Panc1 (cell line): ENCODE data around the gene KRI1. TPM values are rescaled to one million over a fixed set of nuclear protein-coding genes. Genes with fewer than 3 reads are reported as not detected.
A peak's percentile ranks its signal among the peaks of the same experiment; 100 is the strongest.

Experiments
- ATAC-seq: fragments of 200-7000 bp; cut with Tn5 transposase; 2 replicates; pipeline ENCODE4 v1.9.1; 2020; ENCODE audit warnings: mild to moderate bottlenecking, moderate library complexity
- BruUV-seq: library from RNA; stranded (reverse); fragments of 400-500 nt; replicated peaks from 2 replicates; lab custom pipeline; 2021; lab: Mats Ljungman, UMichigan
- CTCF ChIA-PET: fragments of 300-600 bp; sonication (Branson Sonifier 250); formaldehyde crosslinking; loops from one replicate; lab custom pipeline; 2022; ENCODE audit warnings: antibody characterized with exemption; lab: Charles Lee
- POLR2A ChIA-PET: fragments of 300-600 bp; sonication (Branson Sonifier 250); formaldehyde crosslinking; loops from one replicate; lab custom pipeline; 2022; ENCODE audit warnings: antibody characterized with exemption; lab: Charles Lee
- DNase-seq: peaks from one replicate; pipeline ENCODE4 v3.0.0-alpha.2; 2010; ENCODE audit warnings: low read depth, low spot score
- H3K27ac ChIP-seq: 2 replicates; pipeline ENCODE4 v1.5.1; 2011; ENCODE audit warnings: mild to moderate bottlenecking, low read length, inconsistent platforms
- H3K27me3 ChIP-seq: fragments of 200-500 bp; sonication (Bioruptor generic); 2 replicates; pipeline ENCODE4 v1.6.0; 2014; ENCODE audit warnings: low read length, inconsistent platforms; ENCODE audit not compliant: control insufficient read depth, insufficient read depth
- H3K36me3 ChIP-seq: fragments of 200-500 bp; sonication (Bioruptor generic); 2 replicates; pipeline ENCODE4 v1.5.1; 2014; ENCODE audit warnings: inconsistent platforms, mild to moderate bottlenecking, low read length, moderate library complexity; ENCODE audit not compliant: control insufficient read depth, insufficient read depth
- H3K4me1 ChIP-seq: 2 replicates; pipeline ENCODE4 v1.5.1; 2011; ENCODE audit warnings: inconsistent platforms, mild to moderate bottlenecking, low read length, moderate library complexity; ENCODE audit not compliant: control insufficient read depth, insufficient read depth
- H3K4me3 ChIP-seq, 2 experiments: 2 replicates each; pipeline ENCODE4 v1.5.1; 2011 to 2012; ENCODE audit warnings: low read depth in 2 of 2, low read length in 2 of 2, mild to moderate bottlenecking in 2 of 2, inconsistent platforms in 1 of 2, moderate library complexity in 1 of 2
- H3K9me3 ChIP-seq: fragments of 200-500 bp; sonication (Bioruptor generic); 2 replicates; pipeline ENCODE4 v1.5.1; 2014; ENCODE audit warnings: low read depth, mild to moderate bottlenecking, inconsistent platforms, low read length, moderate library complexity; ENCODE audit not compliant: control insufficient read depth, insufficient read depth
- CTCF ChIP-seq: fragments of 450-650 bp; IDR thresholded peaks from 2 replicates; pipeline ENCODE4 v1.5.1; 2017; ENCODE audit warnings: mild to moderate bottlenecking
- POLR2AphosphoS5 ChIP-seq: IDR thresholded peaks from 2 replicates; pipeline ENCODE4 v1.6.1; 2012; ENCODE audit warnings: mild to moderate bottlenecking, low read depth, low read length, moderate library complexity
- REST ChIP-seq, 2 experiments: IDR thresholded peaks; 2 replicates each; pipeline ENCODE4 v1.6.1; 2011 to 2012; ENCODE audit warnings: low read depth in 2 of 2, control low read depth in 1 of 2, low read length in 1 of 2, mild to moderate bottlenecking in 1 of 2, moderate library complexity in 1 of 2; ENCODE audit not compliant: insufficient read depth in 1 of 2
- SIN3A ChIP-seq: IDR thresholded peaks from 2 replicates; pipeline ENCODE4 v1.6.1; 2012; ENCODE audit warnings: low read depth, mild to moderate bottlenecking, low read length, moderate library complexity, borderline replicate concordance; ENCODE audit not compliant: insufficient read depth
- TCF7L2 ChIP-seq: IDR thresholded peaks from 2 replicates; pipeline ENCODE4 v1.6.1; 2011; ENCODE audit warnings: mild to moderate bottlenecking, low read depth, low read length, inconsistent platforms
- in situ Hi-C: cut with HindIII; loops from 2 replicates; pipeline ENCODE4 v1.10.0; 2016; ENCODE audit warnings: low sequenced_read_pairs, low pct_unique_long_range_greater_than_20kb
- intact Hi-C: fragments of 100-400 bp; cut with micrococcal nuclease; formaldehyde crosslinking; loops from one replicate; pipeline ENCODE4 v1.10.0; 2022; ENCODE audit not compliant: unreplicated experiment
- microRNA-seq: library from miRNA; unstranded; fragments of <30 nt; microRNA quantifications from one replicate; pipeline ENCODE4 v1.1.0, GENCODE V29; 2020; ENCODE audit not compliant: unreplicated experiment
- total RNA-seq: library from RNA; stranded (reverse); gene quantifications from one replicate; pipeline ENCODE4 v1.2.1, GENCODE V29; 2021; ENCODE audit not compliant: unreplicated experiment

The KRI1 gene
- total RNA-seq, 1 experiment from 2014 or later: 34.5 TPM

- Histone ChIP-seq H3K4me1 (no peaks in the 10 kb centered on the region; the same call in 1 of the 2 replicates), H3K36me3 (no peaks in the 10 kb centered on the region; the same call in 1 of the 2 replicates), H3K9me3 (no peaks in the 10 kb centered on the region), H3K27me3 (no peaks in the 10 kb centered on the region), H3K27ac (no peak overlapping the region), H3K4me3 (no peak overlapping the region)
- TF ChIP-seq CTCF (peak; percentile 86), TCF7L2 (no peak), SIN3A (no peak), POLR2AphosphoS5 (no peak), REST (IDR thresholded peaks at IDR 0.05; ENCODE audit: insufficient read depth in 1 of 2, low read depth in 2 of 2, low read length in 1 of 2) (no peak)
- DNase-seq (no peak), ATAC-seq (0 out of 2 replicates have a peak, but pooled peaks have one; percentile 10)
- no TSS peak for BruUV-seq
- intact Hi-C loops: no loop called here
- ChIA-PET POLR2A (no interaction called here), CTCF (interaction anchor here (0.6 to 0.7 kb wide), 2 partner anchors 45 to 190 kb away, joined by 3 to 7 read pairs; no protein-coding TSS in a partner anchor)
- in situ Hi-C loops: no loop called here
Observed at GRCh38 chr19:10505583-10506229, 60.1 kb downstream of the KRI1 start.

Small RNAs within 50 kb of the gene (microRNA-seq; reads per million reads assigned to microRNA genes)
- not detected for gene MIR1238

Other genes with a start within 250 kb of the KRI1 start
- 25.5 TPM for gene FDX2, start 250.0 kb downstream of the KRI1 start, total RNA-seq
- gene RAVER1, start 232.5 kb downstream of the KRI1 start, total RNA-seq: 55.6 TPM
- 10.5 TPM for gene ICAM3, start 226.4 kb downstream of the KRI1 start, total RNA-seq
- 104 TPM for gene TYK2, start 185.4 kb downstream of the KRI1 start, total RNA-seq
- 162 TPM for gene CDC37, start 162.5 kb downstream of the KRI1 start, total RNA-seq
- gene PDE4A, start 145.5 kb downstream of the KRI1 start, total RNA-seq: 25.8 TPM
- 102 TPM for gene KEAP1, start 62.7 kb downstream of the KRI1 start, total RNA-seq
- gene S1PR5, start 48.6 kb downstream of the KRI1 start, total RNA-seq: 3.4 TPM
- gene ATG4D, start 22.1 kb downstream of the KRI1 start, total RNA-seq: 28.0 TPM
- 7.3 TPM for gene CDKN2D, start 3.0 kb upstream of the KRI1 start, total RNA-seq
- gene AP1M2, start 21.3 kb upstream of the KRI1 start, total RNA-seq: 10.1 TPM
- 31.5 TPM for gene SLC44A2, start 59.5 kb upstream of the KRI1 start, total RNA-seq
- gene ILF3, start 88.3 kb upstream of the KRI1 start, total RNA-seq: 365 TPM
- 69.9 TPM for gene QTRT1, start 135.4 kb upstream of the KRI1 start, total RNA-seq
- 125 TPM for gene DNM2, start 152.1 kb upstream of the KRI1 start, total RNA-seq